ENCODE measurements around the gene PNPLA6.

The PNPLA6 gene

DNA sequence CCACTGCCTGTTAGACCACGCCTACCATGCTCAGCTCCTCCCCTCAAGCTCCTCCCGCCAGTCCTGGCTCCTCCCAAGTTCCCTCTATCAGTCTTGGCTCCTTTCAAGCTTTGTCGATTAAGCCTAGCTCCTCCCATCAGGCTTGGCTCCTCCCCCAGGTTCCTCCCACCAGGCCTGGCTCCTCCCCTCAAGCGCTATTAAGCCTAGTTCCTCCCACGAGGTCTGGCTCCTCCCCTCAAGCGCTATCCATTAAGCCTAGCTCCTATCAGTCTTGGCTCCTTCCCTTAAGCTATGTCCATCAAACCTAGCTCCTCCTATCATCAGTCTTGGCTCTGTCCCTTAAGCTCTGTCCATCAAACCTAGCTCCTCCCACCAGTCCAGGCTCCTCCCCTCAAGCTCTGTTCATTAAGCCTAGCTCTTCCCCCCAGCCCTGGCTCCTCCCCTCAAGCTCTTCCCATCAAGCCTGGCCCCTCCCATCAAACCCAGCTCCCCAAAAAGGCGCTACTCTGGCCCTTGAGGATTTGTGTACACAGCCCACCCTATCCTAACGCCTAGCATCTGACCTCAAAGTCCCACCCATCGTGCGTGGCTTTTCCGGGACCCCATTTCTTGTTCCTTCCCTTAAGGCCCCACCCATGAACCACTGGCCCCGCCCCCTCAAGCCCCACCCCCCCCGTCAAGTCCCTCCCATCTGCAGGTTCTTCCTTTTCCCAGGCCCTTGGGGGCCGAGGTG lies 70.1 kb downstream of the PNPLA6 start:
- no peak for DNase-seq

DNA sequence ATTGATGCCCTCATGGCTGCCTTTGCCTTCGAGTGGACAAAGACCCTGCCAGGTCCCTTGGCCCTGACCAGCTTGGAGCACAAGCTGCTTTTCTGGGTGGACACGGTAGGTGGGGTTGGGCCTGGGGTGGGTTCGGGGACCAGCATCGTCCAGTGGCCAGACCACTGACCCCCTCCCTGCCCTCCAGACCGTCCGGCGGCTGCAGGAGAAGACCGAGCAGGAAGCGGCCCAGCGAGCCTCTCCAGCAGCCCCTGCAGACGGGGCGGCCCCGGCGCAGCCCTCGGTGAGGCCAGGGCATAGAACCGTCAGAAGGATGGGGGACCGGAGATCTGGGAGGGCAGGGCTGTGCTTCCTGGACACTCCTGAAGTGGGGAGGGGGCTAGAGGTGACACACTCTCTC lies 70.8 kb downstream of the PNPLA6 start:
- DNase-seq: no peak

DNA sequence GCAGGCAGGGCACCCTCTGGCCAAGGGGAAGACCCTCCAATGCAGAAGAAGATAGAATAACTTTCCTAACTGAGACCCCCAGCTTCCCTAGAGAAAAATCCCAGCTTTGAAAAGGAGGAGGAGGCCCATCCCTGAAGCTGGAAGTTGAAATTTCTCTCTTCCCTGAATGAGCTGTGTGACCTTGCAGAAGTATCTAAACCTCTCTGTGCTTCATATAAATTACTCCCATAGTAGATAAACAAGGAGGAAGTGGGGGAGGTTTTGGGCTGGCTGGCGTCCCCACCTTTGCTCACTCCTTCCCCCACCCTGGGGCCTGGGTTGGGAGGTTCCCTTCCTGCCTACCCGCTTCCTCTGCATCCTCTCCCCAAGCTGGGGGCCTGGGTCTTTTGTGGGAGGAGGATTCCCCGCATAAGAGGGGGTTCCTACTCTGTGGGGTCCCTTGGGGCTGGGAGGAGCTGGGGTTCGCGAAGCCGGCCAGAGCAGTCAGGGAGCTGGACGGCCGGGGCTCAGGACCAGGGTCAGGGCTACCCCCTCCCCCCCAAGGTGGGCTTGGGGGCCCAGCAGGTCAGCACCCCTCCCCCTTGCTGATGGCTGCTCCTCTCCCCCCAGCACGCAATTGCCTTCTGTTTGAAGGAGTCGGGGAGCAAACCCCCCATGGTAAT lies 71.8 kb downstream of the PNPLA6 start:
- DNase-seq: no peak

DNA sequence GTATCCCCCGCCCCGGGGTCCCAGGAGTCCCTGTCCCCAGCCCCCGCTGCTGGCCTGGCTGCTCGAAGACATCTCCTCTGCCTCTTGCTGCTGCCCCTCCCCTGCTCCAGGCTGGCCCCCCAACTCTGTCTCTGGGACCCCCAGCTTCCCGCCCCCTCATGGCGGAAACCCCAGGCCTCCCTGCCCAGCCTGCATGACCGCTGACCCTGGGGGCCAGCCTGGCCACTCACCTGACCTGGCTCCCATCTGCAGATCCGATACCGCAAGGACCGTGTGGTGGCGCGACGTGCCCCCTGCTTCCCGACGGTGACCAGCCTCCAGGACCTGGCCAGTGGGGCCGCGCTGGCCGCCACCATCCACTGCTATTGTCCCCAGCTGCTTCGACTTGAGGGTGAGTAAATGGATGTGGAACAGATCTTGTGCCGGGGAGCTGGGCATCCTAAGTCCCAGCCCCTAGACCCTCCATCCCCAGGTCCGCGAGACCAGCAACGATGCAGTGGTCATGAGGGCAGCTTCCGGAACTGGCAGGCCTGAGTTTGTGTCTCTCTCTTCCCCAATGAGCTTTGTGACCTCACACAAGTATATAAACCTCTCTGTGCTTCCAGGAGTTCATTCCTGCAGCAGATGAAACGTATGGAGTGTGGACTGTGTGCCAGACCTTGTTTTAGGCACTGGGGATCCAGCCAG lies 72.5 kb downstream of the PNPLA6 start:
- no peak for DNase-seq

DNA sequence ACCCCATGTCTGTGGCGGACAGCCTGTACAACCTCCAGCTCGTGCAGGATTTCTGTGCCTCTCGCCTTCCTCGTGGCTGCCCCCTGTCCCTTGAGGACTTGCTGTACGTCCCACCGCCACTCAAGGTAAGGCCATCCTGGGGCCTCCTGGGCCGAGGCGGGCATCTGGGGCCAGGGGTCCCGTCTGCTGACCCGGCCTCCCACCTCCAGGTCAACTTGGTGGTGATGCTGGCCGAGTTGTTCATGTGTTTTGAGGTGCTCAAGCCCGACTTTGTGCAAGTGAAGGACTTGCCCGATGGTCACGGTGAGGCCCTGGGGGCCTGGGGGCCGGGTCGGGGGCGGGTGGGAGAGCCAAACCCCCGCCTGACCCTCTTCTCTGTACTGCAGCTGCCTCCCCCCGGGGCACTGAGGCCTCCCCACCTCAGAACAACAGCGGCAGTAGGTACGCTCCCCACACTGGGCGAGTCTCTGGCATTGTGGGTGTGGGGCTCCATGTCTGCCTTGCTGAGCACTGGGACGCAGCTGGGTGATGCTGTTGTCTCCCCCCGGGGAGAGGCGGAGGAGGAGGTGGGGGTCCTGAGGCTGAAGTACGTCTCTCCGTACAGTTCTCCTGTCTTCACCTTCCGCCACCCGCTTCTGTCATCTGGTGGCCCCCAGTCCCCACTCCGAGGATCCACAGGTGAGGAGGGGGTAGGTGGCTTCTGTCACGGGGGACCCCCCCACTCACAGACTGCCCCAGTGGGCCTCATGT lies 75.1 kb downstream of the PNPLA6 start:
- DNase-seq: no peak
